Measurements from ENCODE around the gene CBLC. TPM values are rescaled to one million over a fixed set of nuclear protein-coding genes. Genes with fewer than 3 reads are reported as not detected.

The CBLC gene
- total and polyA plus RNA-seq, 2 donors (not counting 1 experiment from before 2014, with no cell fraction given) = not detected

DNA sequence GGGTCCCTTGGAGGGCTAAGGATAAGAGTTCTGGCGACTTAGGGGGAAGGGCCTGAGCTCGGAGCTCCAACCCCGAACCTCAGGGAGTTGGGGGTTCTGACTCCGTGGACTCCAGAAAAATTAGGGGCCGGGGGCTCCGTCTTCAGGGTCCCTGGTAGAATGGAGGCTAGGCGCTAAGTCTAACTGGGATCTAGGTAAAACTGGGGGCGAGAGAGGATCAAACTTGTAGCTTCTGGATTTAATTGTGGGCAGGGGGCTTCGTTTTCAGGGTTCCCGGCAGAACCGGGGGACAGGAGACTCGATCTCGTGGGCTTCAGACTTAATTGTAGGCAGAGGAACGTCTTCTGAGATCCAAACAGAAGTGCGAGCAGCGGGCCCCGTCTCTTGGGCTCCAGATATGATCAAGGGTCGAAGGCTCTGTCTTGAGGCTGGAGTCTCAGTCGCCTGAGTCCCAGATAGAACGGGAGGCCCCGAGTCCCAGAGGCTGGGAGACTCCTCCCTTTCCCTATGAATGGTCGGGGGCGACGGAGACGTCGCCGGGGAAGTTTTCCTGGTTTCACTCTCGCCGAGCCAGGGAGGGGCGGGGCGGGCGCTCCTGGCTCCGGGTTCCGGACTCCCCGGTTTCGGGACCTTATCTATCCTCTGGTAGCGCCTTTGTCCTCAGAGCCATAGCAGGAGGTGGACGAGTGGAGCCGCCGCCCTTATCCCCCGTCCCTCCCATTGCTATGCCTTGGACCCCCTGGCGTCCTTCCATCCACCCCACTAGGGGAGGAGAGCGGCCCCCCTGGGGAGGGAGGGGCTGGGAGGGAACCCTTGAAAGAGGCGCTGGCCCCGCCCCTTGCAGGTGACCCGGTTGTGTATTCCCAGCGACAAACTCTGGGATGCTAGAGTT, 69.7 kb downstream of the CBLC start:
- Mint-ChIP-seq H3K4me1 (peaks cover 22% of the 10 kb centered on the region), H3K27ac (peak overlapping the region; percentile 20), H3K4me3 (peak overlapping the region; percentile 76), H3K27me3 (peaks cover 45% of the 10 kb centered on the region), H3K9me3 (ENCODE audit: insufficient read depth) (peaks cover 3% of the 10 kb centered on the region)
- H4K20me1 ChIP-seq (ENCODE audit: control insufficient read depth, insufficient read depth, low read length, poor library complexity, severe bottlenecking) = no peaks in the 10 kb centered on the region
- ATAC-seq (ENCODE audit: low read depth) (no peak), DNase-seq (peak; percentile 50)
- peaks cover 35% of the 10 kb centered on the region in 2 donors for H3K4me1 ChIP-seq (ENCODE audit: control insufficient read depth in 2 of 2, insufficient read depth in 2 of 2, low read length in 2 of 2)
- peak overlapping the region; percentile 0 to 64 (median 11) for H3K4me3 ChIP-seq (ENCODE audit: control extremely low read depth in 1 of 5, extremely low read depth in 1 of 5, insufficient read depth in 1 of 5, low read depth in 2 of 5, low read length in 4 of 5)
- H2AFZ ChIP-seq (ENCODE audit: insufficient read depth, low read depth, low read length, poor library complexity, severe bottlenecking) = peak overlapping the region; percentile 28
- no peak for TF ChIP-seq EZH2 (IDR thresholded peaks at IDR 0.05; ENCODE audit: borderline replicate concordance, insufficient read depth, low read depth, low read length, poor library complexity, severe bottlenecking)
- TF ChIP-seq, protein P1, sequence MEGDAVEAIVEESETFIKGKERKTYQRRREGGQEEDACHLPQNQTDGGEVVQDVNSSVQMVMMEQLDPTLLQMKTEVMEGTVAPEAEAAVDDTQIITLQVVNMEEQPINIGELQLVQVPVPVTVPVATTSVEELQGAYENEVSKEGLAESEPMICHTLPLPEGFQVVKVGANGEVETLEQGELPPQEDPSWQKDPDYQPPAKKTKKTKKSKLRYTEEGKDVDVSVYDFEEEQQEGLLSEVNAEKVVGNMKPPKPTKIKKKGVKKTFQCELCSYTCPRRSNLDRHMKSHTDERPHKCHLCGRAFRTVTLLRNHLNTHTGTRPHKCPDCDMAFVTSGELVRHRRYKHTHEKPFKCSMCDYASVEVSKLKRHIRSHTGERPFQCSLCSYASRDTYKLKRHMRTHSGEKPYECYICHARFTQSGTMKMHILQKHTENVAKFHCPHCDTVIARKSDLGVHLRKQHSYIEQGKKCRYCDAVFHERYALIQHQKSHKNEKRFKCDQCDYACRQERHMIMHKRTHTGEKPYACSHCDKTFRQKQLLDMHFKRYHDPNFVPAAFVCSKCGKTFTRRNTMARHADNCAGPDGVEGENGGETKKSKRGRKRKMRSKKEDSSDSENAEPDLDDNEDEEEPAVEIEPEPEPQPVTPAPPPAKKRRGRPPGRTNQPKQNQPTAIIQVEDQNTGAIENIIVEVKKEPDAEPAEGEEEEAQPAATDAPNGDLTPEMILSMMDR (IDR thresholded peaks at IDR 0.05) = no peak
- CTCF ChIA-PET = interaction anchor here (1.0 to 1.1 kb wide), 2 partner anchors 10 to 125 kb away, joined by 3 read pairs; no protein-coding TSS in a partner anchor
- H3K4me2 ChIP-seq (replicated peaks; ENCODE audit: low read depth, low read length, poor library complexity, severe bottlenecking) = peak overlapping the region; percentile 90
- POLR2A ChIA-PET = no interaction called here
- intact Hi-C loops (cut with micrococcal nuclease) = loop anchor here (10.0 kb wide), 3 partner anchors 73 to 193 kb away; partner anchors contain the start of gene CBLC
- 2% methylated on average over 41 of the region's 47 CpGs for WGBS (ENCODE audit: insufficient coverage)
- no peaks in the 10 kb centered on the region for H3K79me2 ChIP-seq (ENCODE audit: control insufficient read depth, insufficient read depth, low read length)
- H3K27ac ChIP-seq (ENCODE audit: low read length in 2 of 2) = no peak overlapping the region
- H3K9me3 ChIP-seq (ENCODE audit: control extremely low read depth in 1 of 3, control insufficient read depth in 2 of 3, insufficient read depth in 1 of 3, low read length in 2 of 3) = peaks cover 0 to 22% (median 0%) of the 10 kb centered on the region in 3 donors
- peak overlapping the region; percentile 20 for H3K9ac ChIP-seq (ENCODE audit: low read length)
- no peaks in the 10 kb centered on the region for H3K36me3 ChIP-seq (replicated peaks in 1 of 2; ENCODE audit: control extremely low read depth in 1 of 2, control insufficient read depth in 1 of 2, extremely low read depth in 1 of 2, insufficient read depth in 2 of 2, low read length in 1 of 2)
- peaks cover 0 to 45% (median 19%) of the 10 kb centered on the region in 4 experiments for H3K27me3 ChIP-seq (replicated peaks in 1 of 4; ENCODE audit: control extremely low read depth in 1 of 4, control insufficient read depth in 3 of 4, insufficient read depth in 4 of 4, low read length in 3 of 4)

All from B cell (primary cell).